Neural progenitor cell (in vitro differentiated cells): ENCODE results near the gene GPI.
"Not testable (repeated sequence)": the region's sequence is repeated elsewhere in the genome, so short reads cannot be mapped to it uniquely, and the experiment has no call there.

Experiments
- CTCF ChIP-seq: fragments of 200-600 bp; sonication (generic); IDR thresholded peaks from 2 replicates; pipeline ENCODE4 v1.5.1; 2017; ENCODE audit warnings: antibody characterized with exemption, mild to moderate bottlenecking
- EZH2phosphoT487 ChIP-seq: fragments of 200-600 bp; sonication (generic); IDR thresholded peaks from 2 replicates; pipeline ENCODE4 v1.6.1; 2017; ENCODE audit warnings: antibody characterized with exemption

- not testable (repeated sequence) for TF ChIP-seq CTCF, EZH2phosphoT487
These were observed 23.7 kb downstream of the GPI start for GRCh38 chr19:34388745-34389144.
